ENCODE measurements around the gene RALGPS1. TPM values are rescaled to one million over a fixed set of nuclear protein-coding genes. Genes with fewer than 3 reads are reported as not detected.
"Not testable (repeated sequence)": the region's sequence is repeated elsewhere in the genome, so short reads cannot be mapped to it uniquely, and the experiment has no call there.

RALGPS1 gene
- total and polyA plus RNA-seq, 4 experiments from 2014 or later, result 0.84 to 10.3 (median 5.8) TPM

DNA sequence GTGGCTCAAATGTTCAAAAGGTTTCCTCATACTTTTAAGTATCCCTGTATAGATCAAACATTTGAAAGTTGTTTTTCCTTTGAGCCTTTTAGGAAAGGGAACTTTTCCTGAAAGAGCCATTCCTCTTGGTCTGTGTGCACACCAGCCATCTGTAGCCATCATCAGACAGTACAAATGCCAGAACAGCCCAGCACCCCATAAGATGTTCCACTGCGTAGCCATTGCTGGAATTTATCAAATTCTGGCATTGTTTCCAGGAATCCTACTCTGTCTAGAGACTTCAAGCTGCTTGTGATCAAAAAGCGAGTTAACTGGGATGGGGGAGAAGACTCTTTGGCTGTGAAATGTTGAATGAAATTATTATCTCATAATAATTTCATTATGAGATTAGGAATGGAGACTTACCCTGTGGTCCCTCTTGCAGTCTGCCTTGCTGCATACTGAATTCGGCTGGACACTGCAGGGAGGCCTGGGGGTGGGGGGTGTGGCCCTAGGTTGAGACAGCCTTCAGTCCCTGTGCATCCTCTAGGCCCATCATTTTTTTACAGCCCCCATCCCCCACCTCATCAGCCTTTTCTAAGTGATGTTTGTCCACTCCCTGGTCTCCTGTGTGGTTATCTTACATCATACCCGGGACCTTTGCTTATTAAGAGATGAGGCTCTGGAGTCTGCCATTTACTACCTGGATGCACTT is 99.8 kb downstream of the RALGPS1 start:
- CTCF ChIA-PET (ENCODE audit: partially characterized antibody), result no interaction called here
- H3K4me1 ChIP-seq (ENCODE audit: insufficient read depth, low read length), result no peaks in the 10 kb centered on the region

DNA sequence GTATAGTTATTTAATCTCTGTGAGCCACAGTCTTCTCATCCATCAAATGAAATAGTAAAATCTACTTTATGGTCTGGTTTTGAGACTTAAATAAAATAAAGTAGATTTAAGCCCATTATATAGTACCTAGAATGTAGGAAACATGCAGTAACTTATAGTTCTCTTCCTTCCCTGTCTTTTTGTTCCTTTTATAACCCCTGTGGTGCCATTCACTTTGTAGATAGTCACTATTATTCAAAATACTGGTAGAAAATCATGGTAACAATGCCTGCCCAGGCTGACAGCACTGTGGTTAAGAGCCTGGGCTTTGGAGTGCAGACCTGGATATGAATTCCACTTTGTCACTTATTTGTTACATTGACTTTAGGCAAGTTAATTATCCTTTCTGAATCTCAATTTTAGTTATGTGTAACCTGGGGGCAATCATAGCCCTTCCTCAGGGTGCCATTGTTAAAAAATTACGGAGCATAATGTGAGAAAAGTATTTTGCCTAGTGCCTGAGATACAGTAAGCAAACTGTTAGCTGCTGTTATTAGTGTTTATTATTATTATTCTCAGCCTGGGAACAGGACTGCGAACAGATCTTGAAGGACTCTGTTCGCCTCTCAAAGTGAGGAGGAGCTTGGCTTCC is 100.4 kb downstream of the RALGPS1 start:
- DNase-seq, result no peak
- Mint-ChIP-seq H3K36me3 (no peaks in the 10 kb centered on the region), H3K27ac (no peak overlapping the region), H3K4me1 (peaks cover 0 to 2% (median 0%) of the 10 kb centered on the region in 4 donors), H3K4me3 (no peak overlapping the region), H3K9me3 (no peaks in the 10 kb centered on the region), H3K27me3 (peaks cover 0 to 3% of the 10 kb centered on the region in 2 donors)
- Histone ChIP-seq H3K27ac (ENCODE audit: low read depth, low read length) (no peak overlapping the region), H3K4me3 (ENCODE audit: low read length in 2 of 2) (no peak overlapping the region), H3K4me1 (ENCODE audit: insufficient read depth, low read length) (no peaks in the 10 kb centered on the region), H3K9me3 (ENCODE audit: control insufficient read depth in 1 of 2, low read length in 2 of 2) (no peaks in the 10 kb centered on the region), H3K27me3 (ENCODE audit: insufficient read depth, low read length) (no peaks in the 10 kb centered on the region), H3K36me3 (ENCODE audit: insufficient read depth, low read length) (no peaks in the 10 kb centered on the region)
- intact Hi-C loops (cut with micrococcal nuclease), result no loop called here
- POLR2A ChIA-PET (ENCODE audit: partially characterized antibody), result no interaction called here
- CTCF ChIA-PET (ENCODE audit: partially characterized antibody), result no interaction called here

More for the DNA sequence above, 99.8 kb downstream of the RALGPS1 start:
- intact Hi-C loops (cut with micrococcal nuclease), result no loop called here
- POLR2A ChIA-PET (ENCODE audit: partially characterized antibody), result no interaction called here
- H3K9me3 Mint-ChIP-seq, result no peaks in the 10 kb centered on the region
- H3K36me3 Mint-ChIP-seq, result no peaks in the 10 kb centered on the region
- no peak overlapping the region for H3K4me3 Mint-ChIP-seq
- DNase-seq, result no peak
- H3K4me3 ChIP-seq (ENCODE audit: low read length in 2 of 2), result no peak overlapping the region
- H3K27ac Mint-ChIP-seq, result no peak overlapping the region
- H3K4me1 Mint-ChIP-seq, result peaks cover 0 to 2% (median 0%) of the 10 kb centered on the region in 4 donors
- no peak overlapping the region for H3K27ac ChIP-seq (ENCODE audit: low read depth, low read length)
- H3K27me3 ChIP-seq (ENCODE audit: insufficient read depth, low read length), result no peaks in the 10 kb centered on the region
- H3K27me3 Mint-ChIP-seq, result peaks cover 0 to 3% of the 10 kb centered on the region in 2 donors
- no peaks in the 10 kb centered on the region for H3K9me3 ChIP-seq (ENCODE audit: control insufficient read depth in 1 of 2, low read length in 2 of 2)
- H3K36me3 ChIP-seq (ENCODE audit: insufficient read depth, low read length), result no peaks in the 10 kb centered on the region

DNA sequence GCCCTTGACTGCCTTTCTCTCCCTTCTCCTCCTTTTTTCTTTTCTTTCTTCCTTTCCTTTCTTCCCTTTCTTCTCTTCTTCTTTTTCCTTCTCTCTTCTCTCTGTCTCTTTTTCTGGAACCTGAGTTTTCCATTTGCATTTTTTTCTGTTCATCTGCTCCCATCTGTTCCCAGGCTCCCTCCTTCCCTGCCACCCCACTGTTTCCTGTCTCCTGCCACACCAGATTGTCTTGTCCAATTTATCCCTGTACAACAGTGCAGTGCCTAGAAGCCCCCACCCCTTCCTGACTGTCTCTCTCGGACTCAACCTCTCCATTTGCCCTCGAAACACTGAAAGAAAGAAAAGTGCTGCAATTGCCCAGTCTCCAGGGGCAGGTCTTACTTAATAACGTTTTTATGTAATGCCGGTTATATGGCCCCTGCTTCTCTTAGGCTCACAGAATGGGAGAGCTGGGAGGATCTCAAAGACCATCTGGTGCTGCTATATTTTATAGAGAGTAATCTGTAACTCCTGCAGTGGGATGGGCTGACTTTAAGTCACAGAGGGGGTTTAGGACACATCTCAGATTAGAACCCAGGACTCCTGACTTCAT is 101.4 kb downstream of the RALGPS1 start:
- POLR2A ChIA-PET (ENCODE audit: partially characterized antibody), result no interaction called here
- no peaks in the 10 kb centered on the region for H3K9me3 ChIP-seq (ENCODE audit: control insufficient read depth in 1 of 2, low read length in 2 of 2)
- DNase-seq, result no peak
- no peaks in the 10 kb centered on the region for H3K36me3 ChIP-seq (ENCODE audit: insufficient read depth, low read length)
- intact Hi-C loops (cut with micrococcal nuclease), result no loop called here
- CTCF ChIA-PET (ENCODE audit: partially characterized antibody), result no interaction called here
- H3K27ac ChIP-seq (ENCODE audit: low read depth, low read length), result no peak overlapping the region
- Mint-ChIP-seq H3K9me3 (no peaks in the 10 kb centered on the region), H3K36me3 (no peaks in the 10 kb centered on the region), H3K27ac (no peak overlapping the region), H3K27me3 (peaks cover 0 to 3% of the 10 kb centered on the region in 2 donors), H3K4me3 (no peak overlapping the region), H3K4me1 (peaks cover 0 to 6% (median 2%) of the 10 kb centered on the region in 4 donors)
- no peak overlapping the region for H3K4me3 ChIP-seq (ENCODE audit: low read length in 2 of 2)
- H3K4me1 ChIP-seq (ENCODE audit: insufficient read depth, low read length), result no peaks in the 10 kb centered on the region
- no peaks in the 10 kb centered on the region for H3K27me3 ChIP-seq (ENCODE audit: insufficient read depth, low read length)

DNA sequence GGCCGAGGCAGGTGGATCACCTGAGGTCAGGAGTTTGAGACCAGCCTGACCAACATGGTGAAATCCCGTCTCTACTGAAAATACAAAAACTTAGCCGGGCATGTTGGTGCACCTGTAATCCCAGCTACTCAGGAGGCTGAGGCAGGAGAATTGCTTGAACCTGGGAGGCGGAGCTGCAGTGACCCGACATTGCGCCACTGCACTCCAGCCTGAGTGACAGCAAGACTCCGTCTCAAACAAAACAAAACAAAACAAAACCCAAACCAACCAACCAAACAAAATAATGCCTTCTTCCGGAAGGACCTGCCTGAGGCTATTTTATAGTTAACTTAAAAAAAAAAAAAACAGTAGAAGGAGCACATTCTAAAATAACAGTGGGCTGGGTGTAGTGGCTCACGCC is 103.4 kb downstream of the RALGPS1 start:
- H3K27me3 Mint-ChIP-seq; H3K4me3 ChIP-seq (ENCODE audit: low read length in 2 of 2); H3K36me3 Mint-ChIP-seq; intact Hi-C loops (cut with micrococcal nuclease); H3K9me3 Mint-ChIP-seq; DNase-seq; H3K4me3 Mint-ChIP-seq; POLR2A ChIA-PET (ENCODE audit: partially characterized antibody); H3K27me3 ChIP-seq (ENCODE audit: insufficient read depth, low read length); H3K4me1 ChIP-seq (ENCODE audit: insufficient read depth, low read length); H3K4me1 Mint-ChIP-seq; H3K9me3 ChIP-seq (ENCODE audit: control insufficient read depth in 1 of 2, low read length in 2 of 2); H3K36me3 ChIP-seq (ENCODE audit: insufficient read depth, low read length); H3K27ac Mint-ChIP-seq; H3K27ac ChIP-seq (ENCODE audit: low read depth, low read length): not testable (repeated sequence)
- CTCF ChIA-PET (ENCODE audit: partially characterized antibody), result interaction anchor here (1.0 kb wide), 1 partner anchor 32 kb away, joined by 3 read pairs; no protein-coding TSS in a partner anchor

DNA sequence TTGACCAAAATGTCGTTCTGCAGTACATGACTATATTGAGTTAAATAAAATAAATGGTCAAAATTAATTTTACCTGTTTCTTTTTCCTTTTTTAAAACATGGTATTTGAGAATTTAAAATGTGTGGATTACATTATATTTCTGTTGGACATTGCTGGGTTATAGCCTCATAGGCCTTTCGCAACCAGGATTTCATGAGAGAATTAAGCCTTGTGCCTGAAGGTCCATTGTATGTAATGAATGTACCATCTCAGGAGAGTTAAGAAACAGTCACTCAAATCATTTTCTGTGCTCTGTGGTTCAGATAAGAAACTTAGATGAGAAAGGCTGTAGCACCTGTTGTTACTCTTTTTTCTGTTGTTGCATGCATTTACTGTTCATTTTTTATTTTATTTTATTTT is 104.4 kb downstream of the RALGPS1 start:
- no peak overlapping the region for H3K27ac Mint-ChIP-seq
- ChIA-PET CTCF (ENCODE audit: partially characterized antibody) (no interaction called here), POLR2A (ENCODE audit: partially characterized antibody) (no interaction called here)
- H3K27me3 Mint-ChIP-seq, result peaks cover 0 to 3% of the 10 kb centered on the region in 2 donors
- no peaks in the 10 kb centered on the region for H3K36me3 Mint-ChIP-seq
- no peaks in the 10 kb centered on the region for H3K9me3 Mint-ChIP-seq
- intact Hi-C loops (cut with micrococcal nuclease), result no loop called here
- no peak for DNase-seq
- no peak overlapping the region for H3K4me3 ChIP-seq (ENCODE audit: low read length in 2 of 2)
- H3K27me3 ChIP-seq (ENCODE audit: insufficient read depth, low read length), result no peaks in the 10 kb centered on the region
- H3K9me3 ChIP-seq (ENCODE audit: control insufficient read depth in 1 of 2, low read length in 2 of 2), result no peaks in the 10 kb centered on the region
- H3K4me3 Mint-ChIP-seq, result no peak overlapping the region
- H3K27ac ChIP-seq (ENCODE audit: low read depth, low read length), result no peak overlapping the region
- H3K36me3 ChIP-seq (ENCODE audit: insufficient read depth, low read length), result no peaks in the 10 kb centered on the region
- no peaks in the 10 kb centered on the region for H3K4me1 ChIP-seq (ENCODE audit: insufficient read depth, low read length)
- peaks cover 0 to 6% (median under 1%) of the 10 kb centered on the region in 4 donors for H3K4me1 Mint-ChIP-seq

DNA sequence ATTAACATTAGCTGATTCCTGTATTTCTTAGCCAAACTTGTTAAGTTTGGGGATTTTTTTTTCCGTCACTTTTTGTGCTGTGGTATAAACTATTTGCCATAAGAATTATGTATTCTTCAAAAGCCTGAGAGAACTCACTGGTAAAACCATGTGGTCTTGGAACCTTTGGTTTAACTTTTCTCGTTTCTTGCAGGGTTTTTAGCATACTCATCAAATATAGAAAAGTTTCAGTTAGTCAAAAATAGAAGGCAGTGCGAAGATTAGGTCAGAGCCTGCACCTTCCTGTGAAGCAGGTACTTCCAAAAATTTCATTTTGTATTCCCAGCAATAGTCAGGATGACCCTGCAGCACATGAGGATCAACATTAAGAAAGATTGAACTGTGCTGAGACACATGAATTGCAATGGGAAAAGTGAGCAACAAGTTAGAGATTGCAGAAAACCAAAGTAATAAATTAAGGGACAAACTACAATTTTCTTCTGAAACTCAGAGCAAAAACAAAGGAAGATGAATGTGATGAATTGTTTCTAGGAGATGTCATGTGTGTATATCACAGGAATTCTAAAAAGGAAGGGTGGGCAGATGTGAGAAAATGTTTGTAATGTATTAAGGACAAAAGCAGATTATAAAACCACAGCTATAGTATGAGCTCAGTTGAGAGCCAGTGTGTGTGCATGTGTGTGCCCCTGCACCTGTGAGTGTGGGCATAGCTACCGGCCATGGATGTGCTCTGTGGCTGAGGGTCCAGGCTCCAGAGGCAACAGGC is 105.6 kb downstream of the RALGPS1 start:
- Histone ChIP-seq H3K36me3 (ENCODE audit: insufficient read depth, low read length) (no peaks in the 10 kb centered on the region), H3K9me3 (ENCODE audit: control insufficient read depth in 1 of 2, low read length in 2 of 2) (no peaks in the 10 kb centered on the region), H3K27ac (ENCODE audit: low read depth, low read length) (no peak overlapping the region), H3K4me3 (ENCODE audit: low read length in 2 of 2) (no peak overlapping the region), H3K4me1 (ENCODE audit: insufficient read depth, low read length) (no peaks in the 10 kb centered on the region), H3K27me3 (ENCODE audit: insufficient read depth, low read length) (no peaks in the 10 kb centered on the region)
- CTCF ChIA-PET (ENCODE audit: partially characterized antibody), result no interaction called here
- DNase-seq, result no peak
- no peaks in the 10 kb centered on the region for H3K9me3 Mint-ChIP-seq
- H3K27me3 Mint-ChIP-seq, result peaks cover 0 to 3% of the 10 kb centered on the region in 2 donors
- POLR2A ChIA-PET (ENCODE audit: partially characterized antibody), result no interaction called here
- H3K4me1 Mint-ChIP-seq, result peaks cover 0 to 6% (median under 1%) of the 10 kb centered on the region in 4 donors
- H3K4me3 Mint-ChIP-seq, result no peak overlapping the region
- no peak overlapping the region for H3K27ac Mint-ChIP-seq
- intact Hi-C loops (cut with micrococcal nuclease), result no loop called here
- peaks cover 2 to 3% of the 10 kb centered on the region in 2 donors for H3K36me3 Mint-ChIP-seq

DNA sequence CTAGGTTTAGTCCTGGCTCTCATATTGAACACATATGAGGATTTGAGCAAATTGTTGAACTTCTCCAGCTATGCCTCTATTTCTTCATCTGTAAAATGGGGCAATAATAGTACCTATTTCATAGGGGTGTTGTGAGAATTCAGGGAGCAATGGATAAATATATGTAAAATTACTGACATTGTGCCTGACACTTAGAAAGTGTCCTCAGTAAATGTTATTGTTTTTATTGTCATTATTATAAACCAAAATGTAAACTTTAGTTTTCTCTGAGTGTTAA is 106.2 kb downstream of the RALGPS1 start:
- H3K36me3 ChIP-seq (ENCODE audit: insufficient read depth, low read length), result no peaks in the 10 kb centered on the region
- Mint-ChIP-seq H3K27ac (no peak overlapping the region), H3K4me3 (no peak overlapping the region), H3K27me3 (peaks cover 0 to 3% of the 10 kb centered on the region in 2 donors), H3K36me3 (peaks cover 2 to 3% of the 10 kb centered on the region in 2 donors), H3K4me1 (peaks cover 0 to 6% (median under 1%) of the 10 kb centered on the region in 4 donors), H3K9me3 (no peaks in the 10 kb centered on the region)
- no peak for DNase-seq
- no peak overlapping the region for H3K4me3 ChIP-seq (ENCODE audit: low read length in 2 of 2)
- H3K27me3 ChIP-seq (ENCODE audit: insufficient read depth, low read length), result no peaks in the 10 kb centered on the region
- H3K27ac ChIP-seq (ENCODE audit: low read depth, low read length), result no peak overlapping the region
- H3K9me3 ChIP-seq (ENCODE audit: control insufficient read depth in 1 of 2, low read length in 2 of 2), result no peaks in the 10 kb centered on the region
- intact Hi-C loops (cut with micrococcal nuclease), result no loop called here
- CTCF ChIA-PET (ENCODE audit: partially characterized antibody), result interaction anchor here (0.7 kb wide), 1 partner anchor 145 kb away, joined by 3 read pairs; no protein-coding TSS in a partner anchor
- POLR2A ChIA-PET (ENCODE audit: partially characterized antibody), result no interaction called here
- no peaks in the 10 kb centered on the region for H3K4me1 ChIP-seq (ENCODE audit: insufficient read depth, low read length)
